ENCODE data around the gene BICD2.
"Not testable (repeated sequence)": the region's sequence is repeated elsewhere in the genome, so short reads cannot be mapped to it uniquely, and the experiment has no call there.

BICD2 gene

GRCh38 chr9:92764381-92764987, at the start of gene BICD2:
BICD2 (minus strand) TSS chr9:92764833; CDS start chr9:92764744, 89 bp downstream.
- no peak for DNase-seq (ENCODE audit: low spot score)

- DNase-seq (ENCODE audit: low spot score) = peak; percentile 9
These were observed 45.1 kb upstream of the BICD2 start for GRCh38 chr9:92809629-92810326.

GRCh38 chr9:92808726-92809451, 44.3 kb upstream of the BICD2 start:
- peak; percentile 49 for DNase-seq (ENCODE audit: low spot score)

DNA sequence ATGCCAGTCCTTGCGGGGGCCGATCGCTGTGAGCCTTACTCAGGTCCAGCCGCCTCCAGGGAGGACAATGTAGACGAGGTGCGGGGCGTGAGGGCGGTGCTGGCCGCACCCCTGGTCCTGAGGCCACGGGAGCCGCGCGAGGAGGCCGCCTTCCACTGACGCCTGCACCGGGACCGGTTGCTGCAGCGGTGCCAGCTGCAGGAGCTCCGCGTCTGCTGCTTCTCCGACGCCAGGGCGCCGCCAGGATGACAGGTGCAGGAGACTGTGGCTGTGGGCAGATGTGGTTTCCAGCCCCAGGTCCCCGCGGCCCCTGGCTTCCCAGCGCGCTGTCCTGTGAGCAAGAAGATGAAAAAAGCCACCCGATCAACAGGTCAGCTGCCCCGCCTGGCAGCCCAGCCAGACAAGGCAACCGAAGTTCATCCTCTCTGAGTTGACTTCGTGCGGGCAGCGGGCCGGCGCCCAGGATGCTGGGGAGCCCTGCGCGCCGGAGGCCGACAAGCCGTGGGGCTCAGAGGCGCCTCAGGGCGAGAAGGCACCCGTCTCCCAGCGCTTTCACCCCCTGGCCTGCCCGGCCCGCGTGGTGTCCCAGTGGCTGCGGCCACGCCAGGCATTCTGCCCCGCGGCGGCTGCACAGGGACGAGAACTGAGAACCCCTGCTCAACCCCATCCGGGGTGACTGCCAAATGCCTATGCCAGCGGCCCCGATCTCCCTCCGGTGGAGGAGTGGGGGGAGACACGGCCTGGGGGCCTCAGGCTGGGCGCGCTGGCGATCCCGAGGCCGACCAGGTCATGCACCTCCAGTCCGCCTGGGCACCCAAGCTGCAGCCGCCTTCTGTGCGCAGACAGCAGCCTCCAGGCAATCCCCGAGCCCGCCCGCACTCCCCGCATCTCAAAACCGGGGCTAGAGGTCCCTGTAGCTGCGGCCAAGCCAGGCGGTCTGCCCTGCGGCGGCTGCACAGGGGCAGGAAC, 43.4 kb upstream of the BICD2 start:
- DNase-seq (ENCODE audit: low spot score) = no peak

DNA sequence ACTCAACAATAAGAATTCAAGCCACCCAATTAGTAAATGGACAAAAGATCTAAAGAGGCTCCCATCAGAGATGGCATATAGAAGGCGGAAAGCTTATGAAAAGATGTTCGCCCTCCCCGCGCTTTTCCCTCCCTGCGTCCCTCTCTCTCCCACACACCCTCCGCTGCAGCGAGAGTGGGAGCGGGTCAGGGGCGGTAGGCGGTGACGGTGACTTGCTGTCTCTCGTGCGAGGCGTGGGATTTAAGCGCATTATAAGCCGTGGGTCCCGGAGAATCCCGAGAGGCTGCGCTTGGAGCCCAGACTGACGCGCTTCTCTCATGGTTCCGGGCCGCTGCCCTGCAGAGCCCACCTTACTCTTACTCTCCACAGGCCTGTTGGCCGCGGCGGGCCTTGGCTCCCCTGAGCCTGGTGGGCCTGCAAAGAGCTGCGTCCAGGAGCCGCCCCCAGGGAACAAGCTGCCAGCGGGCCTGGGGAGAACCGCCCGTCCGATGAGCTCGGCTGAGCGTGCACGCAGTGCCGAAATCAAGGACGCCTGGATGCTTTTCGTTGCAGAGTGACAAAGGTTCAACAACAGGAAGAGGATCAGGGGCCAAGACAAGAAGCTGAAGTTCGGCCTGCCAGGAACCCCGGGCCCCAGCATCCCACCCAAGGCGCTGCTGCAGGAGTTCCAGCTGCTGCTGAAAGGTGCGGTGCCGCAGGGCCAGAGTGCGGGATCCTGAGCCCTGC, 42.6 kb upstream of the BICD2 start:
- no peak for DNase-seq (ENCODE audit: low spot score)

DNA sequence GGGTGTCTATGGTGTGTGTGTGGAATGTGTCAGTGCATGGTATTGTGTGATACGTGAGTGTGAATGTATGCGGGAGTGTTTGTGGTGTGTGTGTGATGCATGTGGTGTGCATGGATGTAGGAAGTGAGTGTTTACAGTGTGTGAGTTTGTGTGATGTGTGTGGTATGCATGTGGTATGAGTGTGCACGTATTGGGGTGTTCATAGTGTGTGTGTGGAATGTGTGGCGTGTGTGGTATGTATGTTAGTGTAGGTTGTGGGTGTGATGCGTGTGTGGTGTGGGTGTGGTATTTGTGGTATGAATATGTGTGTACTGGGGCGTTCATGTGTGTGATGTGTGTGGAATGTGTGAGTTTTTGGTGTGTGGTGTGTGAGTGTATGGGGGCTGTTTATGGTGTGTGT, 40.1 kb upstream of the BICD2 start:
- DNase-seq (ENCODE audit: low spot score) = no peak

DNA sequence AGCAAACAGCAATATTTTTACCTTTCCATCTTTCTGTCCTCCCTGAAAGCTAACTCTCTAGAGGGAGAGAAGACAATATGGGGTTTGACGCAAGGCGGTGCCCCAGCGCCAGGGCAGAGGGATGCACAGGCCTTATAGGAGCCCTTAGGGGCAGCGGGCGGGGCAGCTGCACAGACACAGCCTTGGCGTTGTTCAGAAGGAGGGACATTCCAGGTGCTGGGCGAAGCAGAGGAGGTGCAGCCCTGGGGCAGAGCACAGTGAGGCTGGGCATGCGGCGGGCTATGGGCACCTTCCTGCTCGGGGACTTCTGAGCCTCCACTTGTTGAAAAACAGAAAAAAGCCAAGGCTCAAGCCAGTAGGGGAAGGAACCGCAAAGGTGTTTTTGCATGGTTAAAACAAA, 33.7 kb upstream of the BICD2 start:
- no peak for DNase-seq (ENCODE audit: low spot score)

DNA sequence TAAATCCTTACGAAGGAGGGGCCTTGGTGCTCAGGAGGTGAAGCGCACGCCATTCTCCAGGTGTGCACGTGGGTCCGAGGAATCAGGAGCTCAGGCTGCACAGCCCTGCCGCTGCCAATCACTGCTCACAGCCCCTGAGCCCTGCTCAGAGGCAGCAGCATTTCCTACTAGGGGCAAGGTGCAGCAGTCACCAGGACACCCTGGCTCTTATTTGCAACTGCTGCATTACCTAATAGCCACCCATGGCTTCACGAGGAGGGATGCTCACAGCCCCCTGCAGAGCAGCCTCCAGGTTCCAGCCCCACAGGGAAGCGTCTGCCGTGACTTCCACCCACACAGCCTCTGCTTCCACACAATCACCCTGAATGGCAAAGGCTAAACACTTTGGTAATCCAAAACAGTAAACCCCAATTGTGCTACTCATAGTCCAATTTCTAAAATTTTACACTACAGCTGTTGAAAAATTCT, 31.7 kb upstream of the BICD2 start:
- DNase-seq (ENCODE audit: low spot score) = not testable (repeated sequence)

DNA sequence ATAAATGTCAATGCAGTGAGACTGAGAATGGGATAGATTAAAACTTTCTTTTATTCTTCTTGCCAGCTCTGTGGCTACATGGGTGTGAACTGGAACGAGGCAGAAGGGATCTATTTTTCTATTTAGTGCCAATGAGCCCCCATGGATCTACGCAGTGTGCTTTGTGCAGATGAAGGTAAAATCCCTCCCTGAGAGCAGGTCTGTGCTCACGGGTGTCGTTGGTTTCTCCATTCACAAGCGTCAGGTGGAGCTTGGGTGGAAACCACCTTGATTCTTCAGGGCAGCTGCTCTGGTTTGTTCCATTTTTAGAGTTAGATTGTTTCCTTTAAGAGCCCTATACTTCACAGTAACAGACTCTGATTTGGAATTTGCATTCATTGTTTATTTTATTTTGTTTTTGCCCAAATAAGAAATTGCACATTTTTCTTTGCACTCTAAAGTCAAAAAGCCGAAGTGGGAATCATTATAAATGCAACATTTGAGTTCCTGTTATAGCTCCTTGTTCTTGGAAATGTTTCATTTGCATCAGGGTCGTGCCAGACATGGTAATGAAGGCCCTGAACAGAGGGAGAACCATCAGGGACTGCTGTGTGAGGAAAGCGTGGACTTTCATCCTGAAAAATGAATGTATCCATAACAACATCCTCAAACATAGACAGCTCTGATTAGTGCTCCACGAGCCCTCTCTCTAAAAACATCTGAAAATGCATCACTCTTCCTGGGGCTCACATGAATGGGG, 31.1 kb upstream of the BICD2 start:
- no peak for DNase-seq (ENCODE audit: low spot score)

- no peak for DNase-seq (ENCODE audit: low spot score)
These were observed 30.4 kb upstream of the BICD2 start for GRCh38 chr9:92795000-92795399.

DNA sequence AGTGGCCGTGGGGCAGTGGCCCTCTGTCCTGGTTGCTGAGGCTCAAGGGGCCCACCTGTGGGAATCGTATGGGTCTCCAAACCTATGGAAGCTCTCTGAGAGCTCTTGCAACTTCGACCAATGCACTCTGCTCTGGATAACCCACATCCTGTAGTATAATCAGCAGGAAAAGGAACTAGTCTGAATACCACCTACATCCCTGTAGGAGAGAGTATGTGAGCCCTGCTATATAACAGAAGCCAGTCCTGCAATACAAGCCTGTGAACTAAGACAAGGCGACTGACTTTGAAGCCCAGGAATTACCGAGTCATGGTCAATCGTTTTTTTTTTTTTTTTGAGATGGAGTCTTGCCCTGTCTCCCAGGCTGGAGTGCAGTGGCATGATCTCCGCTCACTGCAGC, 29.8 kb upstream of the BICD2 start:
- no peak for DNase-seq (ENCODE audit: low spot score)

GRCh38 chr9:92790542-92791527, 26.2 kb upstream of the BICD2 start:
- peak; percentile 89 for DNase-seq (ENCODE audit: low spot score)

GRCh38 chr9:92786298-92786697, 21.7 kb upstream of the BICD2 start:
- DNase-seq (ENCODE audit: low spot score) = no peak

GRCh38 chr9:92781899-92782298, 17.3 kb upstream of the BICD2 start:
- no peak for DNase-seq (ENCODE audit: low spot score)

- no peak for DNase-seq (ENCODE audit: low spot score)
These were observed 15.6 kb upstream of the BICD2 start for GRCh38 chr9:92780206-92780605.

GRCh38 chr9:92775466-92775865, 10.8 kb upstream of the BICD2 start:
- DNase-seq (ENCODE audit: low spot score) = no peak

DNA sequence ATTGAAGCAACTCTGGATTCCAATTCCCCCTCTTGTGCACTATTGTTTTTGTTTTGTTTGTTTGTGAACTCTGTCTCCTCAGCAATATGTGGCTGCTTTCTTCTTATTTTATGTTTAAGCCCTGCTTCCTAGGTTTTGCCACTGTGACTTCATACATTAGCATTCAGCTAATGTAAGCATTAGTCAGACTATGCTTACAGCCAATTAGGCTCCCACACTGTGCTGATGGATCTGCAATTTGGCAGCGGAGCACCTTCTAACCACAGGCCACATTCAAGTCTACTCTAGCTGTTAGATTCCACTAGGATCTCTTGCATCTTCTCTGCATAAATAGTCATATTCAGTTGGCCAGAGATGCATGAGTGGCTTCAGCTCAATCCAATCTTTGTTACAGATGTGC, 9.6 kb upstream of the BICD2 start:
- DNase-seq (ENCODE audit: low spot score) = no peak

DNA sequence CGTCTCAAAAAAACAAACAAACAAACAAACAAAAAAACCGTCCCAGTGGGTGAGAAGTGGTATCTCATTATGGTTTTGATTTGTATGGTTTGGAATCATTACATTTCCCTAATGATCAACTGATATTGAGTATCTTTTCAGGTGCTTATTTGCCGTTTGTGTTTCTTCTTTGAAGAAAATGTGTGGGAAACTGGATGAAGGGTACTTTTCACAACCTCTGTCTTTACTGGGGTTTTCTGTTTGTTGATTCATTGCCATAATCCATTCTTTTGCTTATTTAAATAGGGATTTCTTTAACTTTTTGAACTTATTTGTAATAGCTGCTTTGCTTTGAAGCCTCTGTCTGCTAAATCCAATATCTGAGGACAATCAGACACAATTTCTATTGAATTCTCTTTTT, 9.2 kb upstream of the BICD2 start:
- DNase-seq (ENCODE audit: low spot score) = no peak

DNA sequence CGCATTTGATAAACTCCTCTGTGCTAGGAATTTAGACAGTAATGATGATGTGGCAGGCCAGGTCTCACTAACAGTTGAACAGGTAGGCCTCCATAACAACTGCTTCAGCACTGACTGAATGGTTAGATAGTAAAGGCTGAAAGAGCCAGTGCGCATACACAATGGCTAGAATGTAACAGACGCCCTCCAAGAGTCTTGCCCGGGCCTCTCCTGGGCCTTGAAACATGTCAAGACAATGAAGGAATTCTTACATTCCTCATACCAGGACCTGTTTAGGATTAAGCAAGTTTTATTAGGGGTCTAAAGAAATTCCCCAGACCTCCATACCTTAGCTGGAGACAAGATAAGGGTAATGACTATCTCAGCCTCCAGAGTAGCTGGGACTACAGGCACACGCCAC, 6.7 kb upstream of the BICD2 start:
- no peak for DNase-seq (ENCODE audit: low spot score)
